Natural killer cell (primary cell): ENCODE results near the gene CRKL. TPM values are rescaled to one million over a fixed set of nuclear protein-coding genes. Genes with fewer than 3 reads are reported as not detected.

Experiments
- ATAC-seq, 3 donors: fragments of 150-1000 bp in 2 of 3; fragments of 200-7000 bp in 1 of 3; cut with Tn5 transposase; 1 replicate in 1 of 3; 2 replicates in 2 of 3; pipeline ENCODE4 v1.10.0; 2021; ENCODE audit warnings: mild to moderate bottlenecking in 2 of 3, moderate library complexity in 2 of 3
- DNase-seq, 2 donors: peaks; one replicate each; pipeline versions ENCODE4 v3.0.0 to v3.0.0-alpha.2; 2013 to 2021; ENCODE audit warnings: mixed read lengths in 1 of 2
- H3K27ac ChIP-seq: one replicate; pipeline ENCODE4 v1.5.1; 2013; ENCODE audit warnings: mild to moderate bottlenecking, low read length
- H3K27me3 ChIP-seq: one replicate; pipeline ENCODE4 v1.6.1; 2013; ENCODE audit warnings: low read length; ENCODE audit not compliant: control insufficient read depth, insufficient read depth
- H3K36me3 ChIP-seq: one replicate; pipeline ENCODE4 v1.6.1; 2013; ENCODE audit warnings: low read length; ENCODE audit not compliant: control insufficient read depth, insufficient read depth
- H3K4me1 ChIP-seq: one replicate; pipeline ENCODE4 v1.6.1; 2013; ENCODE audit warnings: low read length; ENCODE audit not compliant: control insufficient read depth, insufficient read depth
- H3K4me3 ChIP-seq: one replicate; pipeline ENCODE4 v1.5.1; 2013; ENCODE audit warnings: low read length
- H3K9me3 ChIP-seq: one replicate; pipeline ENCODE4 v1.6.1; 2013; ENCODE audit warnings: low read length; ENCODE audit not compliant: control insufficient read depth, insufficient read depth
- H3K27ac Mint-ChIP-seq, 2 donors: one replicate each; pipeline ENCODE4 v1.8.0; 2022; ENCODE audit warnings: mild to moderate bottlenecking in 2 of 2, mixed read lengths in 2 of 2, moderate library complexity in 1 of 2
- H3K27me3 Mint-ChIP-seq, 2 donors: one replicate each; pipeline ENCODE4 v1.8.0; 2022; ENCODE audit warnings: low read depth in 2 of 2, mixed read lengths in 2 of 2
- H3K36me3 Mint-ChIP-seq: one replicate; pipeline ENCODE4 v1.8.0; 2022; ENCODE audit warnings: mixed read lengths
- H3K4me1 Mint-ChIP-seq, 2 donors: one replicate each; pipeline ENCODE4 v1.8.0; 2022; ENCODE audit warnings: mixed read lengths in 2 of 2
- H3K4me3 Mint-ChIP-seq: one replicate; pipeline ENCODE4 v1.8.0; 2022; ENCODE audit warnings: mild to moderate bottlenecking, moderate library complexity, mixed read lengths
- H3K9me3 Mint-ChIP-seq, 2 donors: one replicate each; pipeline ENCODE4 v1.8.0; 2022; ENCODE audit warnings: mixed read lengths in 2 of 2
- WGBS: methylation state at CpG from one replicate; pipeline ENCODE4 v1.1.7; 2013; ENCODE audit warnings: missing lambda C conversion rate; ENCODE audit not compliant: insufficient coverage; 5-methylcytosine and 5-hydroxymethylcytosine counted together
- intact Hi-C: fragments of 100-400 bp; cut with micrococcal nuclease; formaldehyde crosslinking; loops from one replicate; pipeline ENCODE4 v1.14.2; 2022
- total RNA-seq, 4 donors: library from RNA; stranded (reverse); fragments of 120-200 nt in 1 of 4; gene quantifications; one replicate each; pipeline versions ENCODE4 v1.2.3 to v1.2.4, GENCODE V29; 2013 to 2022
- TF ChIP-seq, protein P1 (sequence below): fragments of 200-600 bp; IDR thresholded peaks from one replicate; pipeline ENCODE4 v1.8.0; 2022; ENCODE audit warnings: antibody characterized with exemption

The CRKL gene
- total RNA-seq, 3 donors from 2014 or later (not counting 1 experiment from before 2014, with no cell fraction given) = 50.7 to 71.2 (median 67.4) TPM

GRCh38 chr22:20957102-20957682 lies 40.0 kb downstream of the CRKL start:
- Mint-ChIP-seq H3K27ac (peak overlapping the region in 1 of 2 donors; percentile 82), H3K27me3 (no peaks in the 10 kb centered on the region), H3K4me1 (peaks cover 8 to 21% of the 10 kb centered on the region in 2 donors), H3K36me3 (no peaks in the 10 kb centered on the region), H3K4me3 (peak overlapping the region; percentile 89), H3K9me3 (no peaks in the 10 kb centered on the region)
- H3K4me3 ChIP-seq = peak overlapping the region; percentile 65
- ATAC-seq (peak in 2 of 3 donors; percentile 35 to 37), DNase-seq (no peak)
- no peaks in the 10 kb centered on the region for H3K9me3 ChIP-seq
- H3K27me3 ChIP-seq = no peaks in the 10 kb centered on the region
- H3K4me1 ChIP-seq = peaks cover 22% of the 10 kb centered on the region
- intact Hi-C loops = no loop called here
- WGBS = 2% methylated on average over 59 of the region's 59 CpGs
- no peak overlapping the region for H3K27ac ChIP-seq
- TF ChIP-seq, protein P1, sequence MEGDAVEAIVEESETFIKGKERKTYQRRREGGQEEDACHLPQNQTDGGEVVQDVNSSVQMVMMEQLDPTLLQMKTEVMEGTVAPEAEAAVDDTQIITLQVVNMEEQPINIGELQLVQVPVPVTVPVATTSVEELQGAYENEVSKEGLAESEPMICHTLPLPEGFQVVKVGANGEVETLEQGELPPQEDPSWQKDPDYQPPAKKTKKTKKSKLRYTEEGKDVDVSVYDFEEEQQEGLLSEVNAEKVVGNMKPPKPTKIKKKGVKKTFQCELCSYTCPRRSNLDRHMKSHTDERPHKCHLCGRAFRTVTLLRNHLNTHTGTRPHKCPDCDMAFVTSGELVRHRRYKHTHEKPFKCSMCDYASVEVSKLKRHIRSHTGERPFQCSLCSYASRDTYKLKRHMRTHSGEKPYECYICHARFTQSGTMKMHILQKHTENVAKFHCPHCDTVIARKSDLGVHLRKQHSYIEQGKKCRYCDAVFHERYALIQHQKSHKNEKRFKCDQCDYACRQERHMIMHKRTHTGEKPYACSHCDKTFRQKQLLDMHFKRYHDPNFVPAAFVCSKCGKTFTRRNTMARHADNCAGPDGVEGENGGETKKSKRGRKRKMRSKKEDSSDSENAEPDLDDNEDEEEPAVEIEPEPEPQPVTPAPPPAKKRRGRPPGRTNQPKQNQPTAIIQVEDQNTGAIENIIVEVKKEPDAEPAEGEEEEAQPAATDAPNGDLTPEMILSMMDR = no peak
- H3K36me3 ChIP-seq = peaks cover 15% of the 10 kb centered on the region

GRCh38 chr22:20957683-20958431 lies 40.6 kb downstream of the CRKL start:
- peak overlapping the region; percentile 65 for H3K4me3 ChIP-seq
- Mint-ChIP-seq H3K9me3 (no peaks in the 10 kb centered on the region), H3K27ac (peak overlapping the region in 1 of 2 donors; percentile 82), H3K27me3 (no peaks in the 10 kb centered on the region), H3K4me3 (peak overlapping the region; percentile 89), H3K36me3 (no peaks in the 10 kb centered on the region), H3K4me1 (peaks cover 8 to 22% of the 10 kb centered on the region in 2 donors)
- no peak overlapping the region for H3K27ac ChIP-seq
- H3K9me3 ChIP-seq = no peaks in the 10 kb centered on the region
- H3K27me3 ChIP-seq = no peaks in the 10 kb centered on the region
- WGBS = 4% methylated on average over 32 of the region's 32 CpGs
- peaks cover 22% of the 10 kb centered on the region for H3K4me1 ChIP-seq
- TF ChIP-seq, protein P1 = no peak
- peak; percentile 26 to 73 (median 69) for ATAC-seq
- intact Hi-C loops = no loop called here
- no peak for DNase-seq
- peaks cover 9% of the 10 kb centered on the region for H3K36me3 ChIP-seq

- TF ChIP-seq, protein P1 = no peak
- Mint-ChIP-seq H3K36me3 (no peaks in the 10 kb centered on the region), H3K4me3 (peak overlapping the region; percentile 37), H3K27ac (no peak overlapping the region), H3K27me3 (peaks cover 6 to 10% of the 10 kb centered on the region in 2 donors), H3K9me3 (no peaks in the 10 kb centered on the region), H3K4me1 (peaks cover 13 to 24% of the 10 kb centered on the region in 2 donors)
- intact Hi-C loops = loop anchor here (5.0 kb wide), 1 partner anchor 43 kb away; the partner anchor contains the start of gene CRKL
- Histone ChIP-seq H3K36me3 (no peaks in the 10 kb centered on the region), H3K27ac (no peak overlapping the region), H3K4me3 (no peak overlapping the region), H3K4me1 (peaks cover 30% of the 10 kb centered on the region), H3K27me3 (peaks cover 6% of the 10 kb centered on the region), H3K9me3 (no peaks in the 10 kb centered on the region)
- ATAC-seq (no peak), DNase-seq (no peak)
- WGBS = 98% methylated on average over 17 of the region's 20 CpGs
These were observed 42.6 kb downstream of the CRKL start for GRCh38 chr22:20959578-20960461.
